ENCODE results near the gene ISLR. TPM values are rescaled to one million over a fixed set of nuclear protein-coding genes. Genes with fewer than 3 reads are reported as not detected.
A peak's percentile ranks its signal among the peaks of the same experiment; 100 is the strongest.

ISLR gene
- polyA plus RNA-seq, 2 of the 4 experiments (the other 2 are of a cell fraction), result 0.10 to 0.43 TPM

- ATAC-seq (no peak), FAIRE-seq (no peak), DNase-seq (ENCODE audit: low read depth in 1 of 2, low spot score in 1 of 2) (no peak)
- 91% methylated on average over 3 of the region's 4 CpGs for WGBS (ENCODE audit: missing lambda C conversion rate)
- Histone ChIP-seq H3K4me2 (no peak overlapping the region), H3K27ac (peak overlapping the region in 1 of 2 experiments; percentile 97; a peak in 3 of 6 replicates), H3K9me3 (no peaks in the 10 kb centered on the region), H3K4me3 (no peak overlapping the region), H3K4me1 (peaks cover 49% of the 10 kb centered on the region)
- CTCF ChIA-PET, result interaction anchor here (1.1 kb wide), 2 partner anchors 15 to 64 kb away, joined by 3 to 4 read pairs; no protein-coding TSS in a partner anchor
- POLR2A ChIA-PET, result no interaction called here
- TF ChIP-seq EHF (CRISPR knock-in tag; IDR thresholded peaks at IDR 0.05), result no peak
- no peak for TF ChIP-seq ESRRA (IDR thresholded peaks at IDR 0.05; ENCODE audit: borderline replicate concordance, low read length)
- TF ChIP-seq ZFP36 (IDR thresholded peaks at IDR 0.05; ENCODE audit: borderline replicate concordance, partially characterized antibody), result no peak
- no peak for TF ChIP-seq SREBF2 (IDR thresholded peaks at IDR 0.05)
- TF ChIP-seq, protein P1, sequence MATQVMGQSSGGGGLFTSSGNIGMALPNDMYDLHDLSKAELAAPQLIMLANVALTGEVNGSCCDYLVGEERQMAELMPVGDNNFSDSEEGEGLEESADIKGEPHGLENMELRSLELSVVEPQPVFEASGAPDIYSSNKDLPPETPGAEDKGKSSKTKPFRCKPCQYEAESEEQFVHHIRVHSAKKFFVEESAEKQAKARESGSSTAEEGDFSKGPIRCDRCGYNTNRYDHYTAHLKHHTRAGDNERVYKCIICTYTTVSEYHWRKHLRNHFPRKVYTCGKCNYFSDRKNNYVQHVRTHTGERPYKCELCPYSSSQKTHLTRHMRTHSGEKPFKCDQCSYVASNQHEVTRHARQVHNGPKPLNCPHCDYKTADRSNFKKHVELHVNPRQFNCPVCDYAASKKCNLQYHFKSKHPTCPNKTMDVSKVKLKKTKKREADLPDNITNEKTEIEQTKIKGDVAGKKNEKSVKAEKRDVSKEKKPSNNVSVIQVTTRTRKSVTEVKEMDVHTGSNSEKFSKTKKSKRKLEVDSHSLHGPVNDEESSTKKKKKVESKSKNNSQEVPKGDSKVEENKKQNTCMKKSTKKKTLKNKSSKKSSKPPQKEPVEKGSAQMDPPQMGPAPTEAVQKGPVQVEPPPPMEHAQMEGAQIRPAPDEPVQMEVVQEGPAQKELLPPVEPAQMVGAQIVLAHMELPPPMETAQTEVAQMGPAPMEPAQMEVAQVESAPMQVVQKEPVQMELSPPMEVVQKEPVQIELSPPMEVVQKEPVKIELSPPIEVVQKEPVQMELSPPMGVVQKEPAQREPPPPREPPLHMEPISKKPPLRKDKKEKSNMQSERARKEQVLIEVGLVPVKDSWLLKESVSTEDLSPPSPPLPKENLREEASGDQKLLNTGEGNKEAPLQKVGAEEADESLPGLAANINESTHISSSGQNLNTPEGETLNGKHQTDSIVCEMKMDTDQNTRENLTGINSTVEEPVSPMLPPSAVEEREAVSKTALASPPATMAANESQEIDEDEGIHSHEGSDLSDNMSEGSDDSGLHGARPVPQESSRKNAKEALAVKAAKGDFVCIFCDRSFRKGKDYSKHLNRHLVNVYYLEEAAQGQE (IDR thresholded peaks at IDR 0.05), result no peak
- no peak for TF ChIP-seq RCOR1 (IDR thresholded peaks at IDR 0.05; ENCODE audit: low read depth, low read length)
- no peak for TF ChIP-seq ZSCAN20 (CRISPR knock-in tag; IDR thresholded peaks at IDR 0.05)
- no peak for TF ChIP-seq SMC3 (IDR thresholded peaks at IDR 0.05)
- TF ChIP-seq EP300 (IDR thresholded peaks at IDR 0.05), result no peak
- no peak for TF ChIP-seq KDM1A (IDR thresholded peaks at IDR 0.05; ENCODE audit: low read depth)
- no peak for TF ChIP-seq FOXS1 (CRISPR knock-in tag; IDR thresholded peaks at IDR 0.05)
- TF ChIP-seq ATOH8 (CRISPR knock-in tag; IDR thresholded peaks at IDR 0.05; ENCODE audit: low read depth), result no peak
- no peak for TF ChIP-seq MAFK (IDR thresholded peaks at IDR 0.05; ENCODE audit: partially characterized antibody)
- no peak for TF ChIP-seq HES2 (IDR thresholded peaks at IDR 0.05)
- TF ChIP-seq, protein P2, sequence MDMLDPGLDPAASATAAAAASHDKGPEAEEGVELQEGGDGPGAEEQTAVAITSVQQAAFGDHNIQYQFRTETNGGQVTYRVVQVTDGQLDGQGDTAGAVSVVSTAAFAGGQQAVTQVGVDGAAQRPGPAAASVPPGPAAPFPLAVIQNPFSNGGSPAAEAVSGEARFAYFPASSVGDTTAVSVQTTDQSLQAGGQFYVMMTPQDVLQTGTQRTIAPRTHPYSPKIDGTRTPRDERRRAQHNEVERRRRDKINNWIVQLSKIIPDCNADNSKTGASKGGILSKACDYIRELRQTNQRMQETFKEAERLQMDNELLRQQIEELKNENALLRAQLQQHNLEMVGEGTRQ (IDR thresholded peaks at IDR 0.05), result no peak
- no peak for TF ChIP-seq FOSL2 (IDR thresholded peaks at IDR 0.05)
- TF ChIP-seq FOSL2 (CRISPR knock-in tag; IDR thresholded peaks at IDR 0.05), result no peak
- TF ChIP-seq, protein P3, sequence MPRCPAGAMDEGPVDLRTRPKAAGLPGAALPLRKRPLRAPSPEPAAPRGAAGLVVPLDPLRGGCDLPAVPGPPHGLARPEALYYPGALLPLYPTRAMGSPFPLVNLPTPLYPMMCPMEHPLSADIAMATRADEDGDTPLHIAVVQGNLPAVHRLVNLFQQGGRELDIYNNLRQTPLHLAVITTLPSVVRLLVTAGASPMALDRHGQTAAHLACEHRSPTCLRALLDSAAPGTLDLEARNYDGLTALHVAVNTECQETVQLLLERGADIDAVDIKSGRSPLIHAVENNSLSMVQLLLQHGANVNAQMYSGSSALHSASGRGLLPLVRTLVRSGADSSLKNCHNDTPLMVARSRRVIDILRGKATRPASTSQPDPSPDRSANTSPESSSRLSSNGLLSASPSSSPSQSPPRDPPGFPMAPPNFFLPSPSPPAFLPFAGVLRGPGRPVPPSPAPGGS (IDR thresholded peaks at IDR 0.05), result no peak
- TF ChIP-seq NR3C1 (IDR thresholded peaks at IDR 0.05), result no peak
Observed at GRCh38 chr15:74205582-74205947, 32.1 kb downstream of the ISLR start.

DNA sequence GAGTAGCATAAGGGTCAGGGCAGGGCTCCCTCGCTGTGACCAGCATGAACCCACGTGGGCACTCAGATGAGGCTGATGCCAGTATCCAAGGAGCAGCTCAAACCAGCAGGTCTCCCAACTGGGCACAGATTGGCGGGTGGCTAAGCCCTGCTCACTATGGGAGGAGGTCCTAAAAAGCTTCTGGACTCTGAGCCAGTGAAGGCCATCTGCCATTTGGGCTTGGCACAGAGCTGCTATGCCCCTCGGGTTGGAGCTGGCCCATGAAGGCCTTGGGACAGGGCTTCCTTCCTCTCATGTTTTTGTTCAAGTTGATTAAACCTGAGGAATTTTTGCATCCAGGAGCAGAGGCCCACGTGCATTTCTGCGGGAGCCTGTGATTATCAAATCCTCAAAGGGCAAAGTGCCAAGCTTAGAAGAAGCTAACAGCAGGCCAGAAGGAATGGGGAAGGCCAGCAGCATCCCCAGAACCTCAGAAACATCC is 33.3 kb downstream of the ISLR start:
- no peak for ATAC-seq
- CTCF ChIA-PET, result interaction anchor here (1.1 to 1.3 kb wide), 3 partner anchors 16 to 65 kb away, joined by 3 to 4 read pairs (median 3); no protein-coding TSS in a partner anchor
- WGBS (ENCODE audit: missing lambda C conversion rate), result 71% methylated on average over 6 of the region's 6 CpGs

More for the DNA sequence above, 33.3 kb downstream of the ISLR start:
- H3K27ac ChIP-seq, result peak overlapping the region in 1 of 2 experiments; percentile 97; a peak in 3 of 6 replicates
- H3K4me1 ChIP-seq, result peaks cover 37% of the 10 kb centered on the region
- no peak for DNase-seq (ENCODE audit: low read depth in 1 of 2, low spot score in 1 of 2)
- H3K4me3 ChIP-seq, result no peak overlapping the region
- TF ChIP-seq RNF2 (IDR thresholded peaks at IDR 0.05; ENCODE audit: borderline replicate concordance, low read depth) (no peak), PHF8 (IDR thresholded peaks at IDR 0.05; ENCODE audit: borderline replicate concordance, low read depth) (no peak), CBX2 (IDR thresholded peaks at IDR 0.05; ENCODE audit: borderline replicate concordance, low read depth) (no peak), MYC (IDR thresholded peaks at IDR 0.05; ENCODE audit: borderline replicate concordance, low read length) (no peak), NR3C1 (IDR thresholded peaks at IDR 0.05) (no peak), MAX (IDR thresholded peaks at IDR 0.05) (no peak), POLR2A (IDR thresholded peaks at IDR 0.05; ENCODE audit: low read length) (no peak), HOXA7 (CRISPR knock-in tag; IDR thresholded peaks at IDR 0.05) (no peak), MAFK (IDR thresholded peaks at IDR 0.05; ENCODE audit: partially characterized antibody) (no peak), NFE2L2 (conservative IDR thresholded peaks at IDR 0.05; ENCODE audit: low read length) (no peak), MAZ (IDR thresholded peaks at IDR 0.05; ENCODE audit: borderline replicate concordance, low read depth, low read length) (no peak), ZNF302 (CRISPR knock-in tag; IDR thresholded peaks at IDR 0.05) (no peak), ZFP36 (IDR thresholded peaks at IDR 0.05; ENCODE audit: borderline replicate concordance, partially characterized antibody) (no peak), TP53 (CRISPR knock-in tag; IDR thresholded peaks at IDR 0.05) (no peak), JUN (IDR thresholded peaks at IDR 0.05) (no peak), FOSL2 (IDR thresholded peaks at IDR 0.05) (no peak), FOSL2 (CRISPR knock-in tag; IDR thresholded peaks at IDR 0.05) (no peak)
- no peaks in the 10 kb centered on the region for H3K9me3 ChIP-seq
- FAIRE-seq, result no peak
- POLR2A ChIA-PET, result no interaction called here
- H3K4me2 ChIP-seq, result no peak overlapping the region

Measured in A549 (cell line).